Measurements from ENCODE around the gene PRR36.
"Not testable (repeated sequence)": the region's sequence is repeated elsewhere in the genome, so short reads cannot be mapped to it uniquely, and the experiment has no call there.

The PRR36 gene

GRCh38 chr19:7859831-7860713, 14.1 kb downstream of the PRR36 start:
- DNase-seq (ENCODE audit: low read depth), result no peak

GRCh38 chr19:7859087-7859486, 15.1 kb downstream of the PRR36 start:
- DNase-seq (ENCODE audit: low read depth), result not testable (repeated sequence)

GRCh38 chr19:7858109-7858770, 15.9 kb downstream of the PRR36 start:
- DNase-seq (ENCODE audit: low read depth), result no peak

GRCh38 chr19:7857727-7858108, 16.5 kb downstream of the PRR36 start:
- no peak for DNase-seq (ENCODE audit: low read depth)

GRCh38 chr19:7856679-7857663, 17.2 kb downstream of the PRR36 start:
- no peak for DNase-seq (ENCODE audit: low read depth)

- no peak for DNase-seq (ENCODE audit: low read depth)
Observed at GRCh38 chr19:7856109-7856591, 18.0 kb downstream of the PRR36 start.

GRCh38 chr19:7855426-7856108, 18.6 kb downstream of the PRR36 start:
- no peak for DNase-seq (ENCODE audit: low read depth)

GRCh38 chr19:7853770-7854128, 20.4 kb downstream of the PRR36 start:
- DNase-seq (ENCODE audit: low read depth), result no peak

GRCh38 chr19:7852851-7853769, 21.1 kb downstream of the PRR36 start:
- peak; percentile 66 for DNase-seq (ENCODE audit: low read depth)

GRCh38 chr19:7851623-7852500, 22.3 kb downstream of the PRR36 start:
- no peak for DNase-seq (ENCODE audit: low read depth)

GRCh38 chr19:7850945-7851622, 23.1 kb downstream of the PRR36 start:
- no peak for DNase-seq (ENCODE audit: low read depth)

GRCh38 chr19:7850000-7850813, 24.0 kb downstream of the PRR36 start:
- no peak for DNase-seq (ENCODE audit: low read depth)

- no peak for DNase-seq (ENCODE audit: low read depth)
Observed at GRCh38 chr19:7849631-7849999, 24.6 kb downstream of the PRR36 start.

GRCh38 chr19:7848779-7849457, 25.3 kb downstream of the PRR36 start:
- DNase-seq (ENCODE audit: low read depth), result no peak

- DNase-seq (ENCODE audit: low read depth), result no peak
Observed at GRCh38 chr19:7847664-7848063, 26.5 kb downstream of the PRR36 start.

GRCh38 chr19:7846155-7846646, 28.0 kb downstream of the PRR36 start:
- no peak for DNase-seq (ENCODE audit: low read depth)
